GM12891 (cell line): ENCODE results near the gene SYNM.

Source experiments
- POLR2A ChIP-seq: IDR thresholded peaks from 2 replicates; pipeline ENCODE4 v1.6.1; 2011; ENCODE audit warnings: low read depth, low read length, control low read depth
- TAF1 ChIP-seq: IDR thresholded peaks from 2 replicates; pipeline ENCODE4 v1.6.1; 2011; ENCODE audit warnings: low read depth, low read length, control low read depth

- TF ChIP-seq TAF1 (no peak), POLR2A (no peak)
Measured at GRCh38 chr15:99105514-99106341, 848 bp downstream of the SYNM start.
